ENCODE results near the gene MIB2.
"Not testable (repeated sequence)": the region's sequence is repeated elsewhere in the genome, so short reads cannot be mapped to it uniquely, and the experiment has no call there.

GRCh38 chr1:1674806-1675205 is 59.5 kb downstream of the MIB2 start:
- TF ChIP-seq CTCF, POLR2A (IDR thresholded peaks at IDR 0.05): not testable (repeated sequence)

Measured in tibial nerve (tissue), 3 donors.